Peyer's patch (tissue), 4 donors: ENCODE measurements around the gene SYTL1. TPM values are rescaled to one million over a fixed set of nuclear protein-coding genes. Genes with fewer than 3 reads are reported as not detected.
A peak's percentile ranks its signal among the peaks of the same experiment; 100 is the strongest.

ENCODE experiments used
- DNase-seq, 3 donors: peaks; one replicate each; pipeline ENCODE4 v3.0.0-alpha.2; 2017 to 2019
- H3K27ac ChIP-seq, 4 donors: fragments of 200-600 bp; sonication (generic); one replicate each; pipeline ENCODE4 v1.5.1; 2016 to 2019
- H3K27me3 ChIP-seq, 2 donors: fragments of 200-600 bp; sonication (generic); one replicate each; pipeline ENCODE4 v1.5.1; 2019
- H3K36me3 ChIP-seq, 3 donors: fragments of 200-600 bp; sonication (generic); one replicate each; pipeline ENCODE4 v1.5.1; 2016 to 2019
- H3K4me1 ChIP-seq, 4 donors: fragments of 200-600 bp; sonication (generic); one replicate each; pipeline ENCODE4 v1.5.1; 2016 to 2019
- H3K4me3 ChIP-seq, 4 donors: fragments of 200-600 bp; sonication (generic); 1 replicate in 3 of 4; 2 replicates in 1 of 4; pipeline ENCODE4 v1.5.1; 2016 to 2019; ENCODE audit warnings: mild to moderate bottlenecking in 1 of 4
- H3K9me3 ChIP-seq, 4 donors: fragments of 200-600 bp; sonication (generic); one replicate each; pipeline ENCODE4 v1.5.1; 2016 to 2019; ENCODE audit warnings: mild to moderate bottlenecking in 1 of 4
- CTCF ChIP-seq, 6 experiments: fragments of 450-650 bp in 4 of 6; fragments of 200-600 bp in 2 of 6; sonication (generic) in 1 of 6; IDR thresholded peaks; one replicate each; pipeline ENCODE4 v1.5.1; 2017 to 2019; ENCODE audit warnings: antibody characterized with exemption in 6 of 6, mild to moderate bottlenecking in 3 of 6, moderate library complexity in 1 of 6
- POLR2A ChIP-seq, 2 donors: fragments of 450-650 bp; IDR thresholded peaks; one replicate each; pipeline ENCODE4 v1.5.1; 2017; ENCODE audit warnings: antibody characterized with exemption in 2 of 2, mild to moderate bottlenecking in 2 of 2, moderate library complexity in 2 of 2
- total RNA-seq, 4 donors: library from RNA; depleted of rRNA; stranded (reverse); fragments of >200 nt; gene quantifications; one replicate each; pipeline ENCODE4 v1.1.0, GENCODE V29; 2016

Gene SYTL1
- total RNA-seq, 4 donors from 2014 or later, result 9.0 to 37.1 (median 9.5) TPM

- Histone ChIP-seq H3K36me3 (no peaks in the 10 kb centered on the region), H3K4me1 (peaks cover 0 to 22% (median 9%) of the 10 kb centered on the region in 4 donors), H3K4me3 (no peak overlapping the region), H3K9me3 (no peaks in the 10 kb centered on the region), H3K27ac (peak overlapping the region in 1 of 4 donors; percentile 22), H3K27me3 (no peaks in the 10 kb centered on the region)
- DNase-seq, result no peak
- TF ChIP-seq CTCF (IDR thresholded peaks at IDR 0.05), result peak in 1 of 6 experiments; percentile 27
- no peak for TF ChIP-seq POLR2A (IDR thresholded peaks at IDR 0.05)
These were observed 27.2 kb downstream of the SYTL1 start for GRCh38 chr1:27368869-27369582.

GRCh38 chr1:27372022-27372807 is 30.4 kb downstream of the SYTL1 start:
- no peak for DNase-seq
- TF ChIP-seq CTCF (IDR thresholded peaks at IDR 0.05) (no peak), POLR2A (IDR thresholded peaks at IDR 0.05) (no peak)
- Histone ChIP-seq H3K4me3 (no peak overlapping the region), H3K36me3 (no peaks in the 10 kb centered on the region), H3K27ac (no peak overlapping the region), H3K9me3 (no peaks in the 10 kb centered on the region), H3K27me3 (no peaks in the 10 kb centered on the region), H3K4me1 (peaks cover 0 to 8% (median 1%) of the 10 kb centered on the region in 4 donors)

- no peak for DNase-seq
- H3K4me1 ChIP-seq, result peaks cover 0 to under 1% (median 0%) of the 10 kb centered on the region in 4 donors
- H3K27ac ChIP-seq, result no peak overlapping the region
- H3K36me3 ChIP-seq, result no peaks in the 10 kb centered on the region
- no peak for TF ChIP-seq CTCF (IDR thresholded peaks at IDR 0.05)
- no peak overlapping the region for H3K4me3 ChIP-seq
- no peaks in the 10 kb centered on the region for H3K27me3 ChIP-seq
- no peaks in the 10 kb centered on the region for H3K9me3 ChIP-seq
These were observed 31.2 kb downstream of the SYTL1 start for GRCh38 chr1:27372808-27373690.

- H3K4me3 ChIP-seq, result no peak within 1 kb of the TSS
- H3K9me3 ChIP-seq, result no peaks in the 10 kb centered on the region
- DNase-seq, result no peak
- no peak within 1 kb of the TSS for H3K27ac ChIP-seq
- no peaks in the 10 kb centered on the region for H3K27me3 ChIP-seq
- H3K36me3 ChIP-seq, result no peaks in the 10 kb centered on the region
- H3K4me1 ChIP-seq, result no peaks in the 10 kb centered on the region
- TF ChIP-seq POLR2A (IDR thresholded peaks at IDR 0.05) (no peak), CTCF (IDR thresholded peaks at IDR 0.05) (no peak)
These were observed 32.7 kb downstream of the SYTL1 start, which contains the start of gene FCN3 for GRCh38 chr1:27374362-27375086. FCN3 (minus strand) TSS chr1:27374824; CDS start chr1:27374818, 6 bp downstream.
